GM18505 (cell line): ENCODE data around the gene CLIC2.
"Not testable (repeated sequence)": the region's sequence is repeated elsewhere in the genome, so short reads cannot be mapped to it uniquely, and the experiment has no call there.

Experiments
- ATAC-seq: cut with Tn5 transposase; IDR thresholded peaks from one replicate; pipeline ENCODE4 v1.9.1; 2021; ENCODE audit not compliant: unreplicated experiment
- POLR2A ChIP-seq: IDR thresholded peaks from 4 replicates; pipeline ENCODE4 v1.6.1; 2011; ENCODE audit warnings: borderline replicate concordance; ENCODE audit not compliant: insufficient read depth, insufficient read length; ENCODE audit errors: extremely low read depth

The CLIC2 gene

GRCh38 chrX:155334486-155335336, at the start of gene CLIC2:
CLIC2 (minus strand) TSS chrX:155334614; CDS start chrX:155334427, 187 bp downstream.
- ATAC-seq, result peak; percentile 72
- TF ChIP-seq POLR2A, result no peak

GRCh38 chrX:155382529-155382967, 48.1 kb upstream of the CLIC2 start:
- peak; percentile 47 for ATAC-seq

GRCh38 chrX:155381843-155382528, 47.6 kb upstream of the CLIC2 start, which contains the start of gene F8A2:
F8A2 (plus strand) TSS chrX:155382095; CDS start chrX:155382115, 20 bp downstream.
- peak; percentile 75 for ATAC-seq

GRCh38 chrX:155379802-155380201, 45.4 kb upstream of the CLIC2 start:
- not testable (repeated sequence) for ATAC-seq

GRCh38 chrX:155373777-155374458, 39.5 kb upstream of the CLIC2 start:
- ATAC-seq, result peak; percentile 59

- ATAC-seq, result not testable (repeated sequence)
Observed at GRCh38 chrX:155363712-155364111, 29.3 kb upstream of the CLIC2 start.

- ATAC-seq, result not testable (repeated sequence)
Observed at GRCh38 chrX:155349448-155349847, 15.0 kb upstream of the CLIC2 start.

DNA sequence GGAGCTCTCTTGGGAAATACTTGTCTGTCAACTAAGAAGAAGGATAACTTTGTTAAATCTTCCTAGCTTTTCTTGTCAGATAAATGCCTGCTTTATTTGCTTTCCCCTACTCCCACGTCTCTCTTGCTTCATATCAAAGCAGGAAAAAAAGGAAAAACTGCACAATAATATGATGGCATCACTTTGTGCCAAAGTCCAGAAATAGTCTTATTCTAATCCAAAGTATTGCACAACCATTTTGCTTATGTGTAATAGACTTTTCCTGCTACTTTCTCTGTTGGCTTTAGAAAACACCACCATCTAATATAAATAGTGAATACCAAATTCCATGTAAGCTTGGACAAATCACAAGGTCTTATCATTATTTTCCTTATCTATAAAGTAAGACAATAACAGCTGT, 11.3 kb upstream of the CLIC2 start:
- not testable (repeated sequence) for ATAC-seq

GRCh38 chrX:155335337-155335712, 911 bp upstream of the CLIC2 start:
- ATAC-seq, result peak; percentile 10

DNA sequence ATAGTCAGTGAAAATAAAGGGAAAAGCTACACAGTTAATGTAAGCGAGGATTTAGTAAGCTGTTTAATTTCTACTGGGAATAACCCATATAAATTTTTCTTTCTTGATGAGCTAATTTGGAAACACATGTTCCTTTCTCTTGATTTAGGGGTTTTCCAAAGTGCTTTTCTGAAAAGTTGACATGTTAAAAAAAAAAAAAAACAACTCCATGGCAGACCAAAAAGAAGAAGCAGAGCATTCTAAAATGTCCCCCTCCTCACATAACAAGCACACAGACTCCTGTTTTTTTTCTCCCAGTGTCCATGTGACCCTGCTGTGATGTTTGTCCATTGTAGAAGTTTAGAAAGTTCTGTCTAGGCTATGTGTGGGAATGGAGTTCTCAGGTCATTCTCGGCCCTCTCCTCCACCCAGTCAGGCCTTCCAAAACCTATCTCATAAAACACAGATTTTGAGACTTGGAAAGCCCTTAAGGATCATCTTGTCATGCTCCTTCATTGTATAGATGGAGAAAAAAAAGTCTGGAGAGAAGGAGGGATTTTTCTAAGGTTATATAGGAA, 792 bp downstream of the CLIC2 start:
- ATAC-seq, result no peak
- no peak for TF ChIP-seq POLR2A

GRCh38 chrX:155330992-155331391, 3.4 kb downstream of the CLIC2 start:
- no peak for TF ChIP-seq POLR2A

GRCh38 chrX:155329293-155329692, 5.1 kb downstream of the CLIC2 start:
- no peak for ATAC-seq

More at GRCh38 chrX:155330992-155331391, 3.4 kb downstream of the CLIC2 start:
- ATAC-seq, result no peak

GRCh38 chrX:155326610-155327009, 7.8 kb downstream of the CLIC2 start:
- ATAC-seq, result no peak
- no peak for TF ChIP-seq POLR2A

More at GRCh38 chrX:155329293-155329692, 5.1 kb downstream of the CLIC2 start:
- no peak for TF ChIP-seq POLR2A

DNA sequence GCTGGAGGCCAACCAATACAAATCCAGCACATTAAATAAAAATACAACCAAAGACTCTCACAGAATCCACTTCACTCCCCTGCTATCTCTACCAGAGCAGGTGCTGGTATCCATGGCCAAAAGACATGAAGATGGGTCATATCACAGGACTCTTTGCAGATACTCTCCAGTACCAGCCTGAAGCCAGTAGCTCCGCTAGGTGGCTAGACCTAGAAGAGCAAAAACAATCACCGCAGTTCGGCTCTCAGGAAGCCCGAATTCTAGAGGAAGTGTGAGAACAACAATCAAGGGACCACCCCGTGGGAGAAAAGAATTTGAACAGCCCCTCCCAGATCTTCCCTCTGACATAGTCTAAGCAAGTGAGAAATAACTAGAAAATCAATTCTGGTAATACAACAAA, 20.2 kb downstream of the CLIC2 start:
- no peak for TF ChIP-seq POLR2A
- no peak for ATAC-seq
